ENCODE results near the gene ALDH1L1.
"Not testable (repeated sequence)": the region's sequence is repeated elsewhere in the genome, so short reads cannot be mapped to it uniquely, and the experiment has no call there.

GRCh38 chr3:126096274-126096673 lies 84.1 kb downstream of the ALDH1L1 start:
- TF ChIP-seq, protein P1, sequence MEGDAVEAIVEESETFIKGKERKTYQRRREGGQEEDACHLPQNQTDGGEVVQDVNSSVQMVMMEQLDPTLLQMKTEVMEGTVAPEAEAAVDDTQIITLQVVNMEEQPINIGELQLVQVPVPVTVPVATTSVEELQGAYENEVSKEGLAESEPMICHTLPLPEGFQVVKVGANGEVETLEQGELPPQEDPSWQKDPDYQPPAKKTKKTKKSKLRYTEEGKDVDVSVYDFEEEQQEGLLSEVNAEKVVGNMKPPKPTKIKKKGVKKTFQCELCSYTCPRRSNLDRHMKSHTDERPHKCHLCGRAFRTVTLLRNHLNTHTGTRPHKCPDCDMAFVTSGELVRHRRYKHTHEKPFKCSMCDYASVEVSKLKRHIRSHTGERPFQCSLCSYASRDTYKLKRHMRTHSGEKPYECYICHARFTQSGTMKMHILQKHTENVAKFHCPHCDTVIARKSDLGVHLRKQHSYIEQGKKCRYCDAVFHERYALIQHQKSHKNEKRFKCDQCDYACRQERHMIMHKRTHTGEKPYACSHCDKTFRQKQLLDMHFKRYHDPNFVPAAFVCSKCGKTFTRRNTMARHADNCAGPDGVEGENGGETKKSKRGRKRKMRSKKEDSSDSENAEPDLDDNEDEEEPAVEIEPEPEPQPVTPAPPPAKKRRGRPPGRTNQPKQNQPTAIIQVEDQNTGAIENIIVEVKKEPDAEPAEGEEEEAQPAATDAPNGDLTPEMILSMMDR (IDR thresholded peaks at IDR 0.05), result not testable (repeated sequence)
- TF ChIP-seq POLR2A (IDR thresholded peaks at IDR 0.05), result not testable (repeated sequence)
